Natural killer cell (primary cell): ENCODE results near the gene RFESD. TPM values are rescaled to one million over a fixed set of nuclear protein-coding genes. Genes with fewer than 3 reads are reported as not detected.

ENCODE experiments used
- ATAC-seq, 3 donors: fragments of 150-1000 bp in 2 of 3; fragments of 200-7000 bp in 1 of 3; cut with Tn5 transposase; 1 replicate in 1 of 3; 2 replicates in 2 of 3; pipeline ENCODE4 v1.10.0; 2021; ENCODE audit warnings: mild to moderate bottlenecking in 2 of 3, moderate library complexity in 2 of 3
- DNase-seq, 2 donors: peaks; one replicate each; pipeline versions ENCODE4 v3.0.0 to v3.0.0-alpha.2; 2013 to 2021; ENCODE audit warnings: mixed read lengths in 1 of 2
- H3K27ac ChIP-seq: one replicate; pipeline ENCODE4 v1.5.1; 2013; ENCODE audit warnings: mild to moderate bottlenecking, low read length
- H3K27me3 ChIP-seq: one replicate; pipeline ENCODE4 v1.6.1; 2013; ENCODE audit warnings: low read length; ENCODE audit not compliant: control insufficient read depth, insufficient read depth
- H3K36me3 ChIP-seq: one replicate; pipeline ENCODE4 v1.6.1; 2013; ENCODE audit warnings: low read length; ENCODE audit not compliant: control insufficient read depth, insufficient read depth
- H3K4me1 ChIP-seq: one replicate; pipeline ENCODE4 v1.6.1; 2013; ENCODE audit warnings: low read length; ENCODE audit not compliant: control insufficient read depth, insufficient read depth
- H3K4me3 ChIP-seq: one replicate; pipeline ENCODE4 v1.5.1; 2013; ENCODE audit warnings: low read length
- H3K9me3 ChIP-seq: one replicate; pipeline ENCODE4 v1.6.1; 2013; ENCODE audit warnings: low read length; ENCODE audit not compliant: control insufficient read depth, insufficient read depth
- H3K27ac Mint-ChIP-seq, 2 donors: one replicate each; pipeline ENCODE4 v1.8.0; 2022; ENCODE audit warnings: mild to moderate bottlenecking in 2 of 2, mixed read lengths in 2 of 2, moderate library complexity in 1 of 2
- H3K27me3 Mint-ChIP-seq, 2 donors: one replicate each; pipeline ENCODE4 v1.8.0; 2022; ENCODE audit warnings: low read depth in 2 of 2, mixed read lengths in 2 of 2
- H3K36me3 Mint-ChIP-seq: one replicate; pipeline ENCODE4 v1.8.0; 2022; ENCODE audit warnings: mixed read lengths
- H3K4me1 Mint-ChIP-seq, 2 donors: one replicate each; pipeline ENCODE4 v1.8.0; 2022; ENCODE audit warnings: mixed read lengths in 2 of 2
- H3K4me3 Mint-ChIP-seq: one replicate; pipeline ENCODE4 v1.8.0; 2022; ENCODE audit warnings: mild to moderate bottlenecking, moderate library complexity, mixed read lengths
- H3K9me3 Mint-ChIP-seq, 2 donors: one replicate each; pipeline ENCODE4 v1.8.0; 2022; ENCODE audit warnings: mixed read lengths in 2 of 2
- WGBS: methylation state at CpG from one replicate; pipeline ENCODE4 v1.1.7; 2013; ENCODE audit warnings: missing lambda C conversion rate; ENCODE audit not compliant: insufficient coverage; 5-methylcytosine and 5-hydroxymethylcytosine counted together
- intact Hi-C: fragments of 100-400 bp; cut with micrococcal nuclease; formaldehyde crosslinking; loops from one replicate; pipeline ENCODE4 v1.14.2; 2022
- total RNA-seq, 4 donors: library from RNA; stranded (reverse); fragments of 120-200 nt in 1 of 4; gene quantifications; one replicate each; pipeline versions ENCODE4 v1.2.3 to v1.2.4, GENCODE V29; 2013 to 2022
- TF ChIP-seq, protein P1 (sequence below): fragments of 200-600 bp; IDR thresholded peaks from one replicate; pipeline ENCODE4 v1.8.0; 2022; ENCODE audit warnings: antibody characterized with exemption

The RFESD gene
- total RNA-seq, 3 donors from 2014 or later (not counting 1 experiment from before 2014, with no cell fraction given), result 0.96 to 1.5 (median 1.4) TPM

GRCh38 chr5:95611396-95611795 is 35.2 kb upstream of the RFESD start:
- Histone ChIP-seq H3K27me3 (no peaks in the 10 kb centered on the region), H3K27ac (no peak overlapping the region), H3K36me3 (no peaks in the 10 kb centered on the region), H3K4me3 (no peak overlapping the region), H3K9me3 (no peaks in the 10 kb centered on the region), H3K4me1 (no peaks in the 10 kb centered on the region)
- Mint-ChIP-seq H3K27me3 (no peaks in the 10 kb centered on the region), H3K4me3 (no peak overlapping the region), H3K36me3 (peaks cover 11% of the 10 kb centered on the region), H3K9me3 (peaks cover 2 to 6% of the 10 kb centered on the region in 2 donors), H3K27ac (no peak overlapping the region), H3K4me1 (no peaks in the 10 kb centered on the region)
- 100% methylated on average over 1 of the region's 3 CpGs for WGBS
- DNase-seq (no peak), ATAC-seq (no peak)
- intact Hi-C loops, result no loop called here
- TF ChIP-seq, protein P1, sequence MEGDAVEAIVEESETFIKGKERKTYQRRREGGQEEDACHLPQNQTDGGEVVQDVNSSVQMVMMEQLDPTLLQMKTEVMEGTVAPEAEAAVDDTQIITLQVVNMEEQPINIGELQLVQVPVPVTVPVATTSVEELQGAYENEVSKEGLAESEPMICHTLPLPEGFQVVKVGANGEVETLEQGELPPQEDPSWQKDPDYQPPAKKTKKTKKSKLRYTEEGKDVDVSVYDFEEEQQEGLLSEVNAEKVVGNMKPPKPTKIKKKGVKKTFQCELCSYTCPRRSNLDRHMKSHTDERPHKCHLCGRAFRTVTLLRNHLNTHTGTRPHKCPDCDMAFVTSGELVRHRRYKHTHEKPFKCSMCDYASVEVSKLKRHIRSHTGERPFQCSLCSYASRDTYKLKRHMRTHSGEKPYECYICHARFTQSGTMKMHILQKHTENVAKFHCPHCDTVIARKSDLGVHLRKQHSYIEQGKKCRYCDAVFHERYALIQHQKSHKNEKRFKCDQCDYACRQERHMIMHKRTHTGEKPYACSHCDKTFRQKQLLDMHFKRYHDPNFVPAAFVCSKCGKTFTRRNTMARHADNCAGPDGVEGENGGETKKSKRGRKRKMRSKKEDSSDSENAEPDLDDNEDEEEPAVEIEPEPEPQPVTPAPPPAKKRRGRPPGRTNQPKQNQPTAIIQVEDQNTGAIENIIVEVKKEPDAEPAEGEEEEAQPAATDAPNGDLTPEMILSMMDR, result no peak

- Mint-ChIP-seq H3K27me3 (no peaks in the 10 kb centered on the region), H3K4me1 (peaks cover under 1 to 4% of the 10 kb centered on the region in 2 donors), H3K4me3 (no peak overlapping the region), H3K36me3 (peaks cover 11% of the 10 kb centered on the region), H3K9me3 (peaks cover 2 to 6% of the 10 kb centered on the region in 2 donors), H3K27ac (no peak overlapping the region)
- no peaks in the 10 kb centered on the region for H3K36me3 ChIP-seq
- H3K27me3 ChIP-seq, result no peaks in the 10 kb centered on the region
- H3K9me3 ChIP-seq, result no peaks in the 10 kb centered on the region
- H3K4me3 ChIP-seq, result no peak overlapping the region
- TF ChIP-seq, protein P1, result no peak
- H3K27ac ChIP-seq, result no peak overlapping the region
- 100% methylated on average over 1 of the region's 1 CpG for WGBS
- ATAC-seq, result no peak
- DNase-seq, result no peak
- intact Hi-C loops, result no loop called here
- no peaks in the 10 kb centered on the region for H3K4me1 ChIP-seq
Measured at GRCh38 chr5:95613514-95613913, 33.1 kb upstream of the RFESD start.

GRCh38 chr5:95615164-95615467 is 31.5 kb upstream of the RFESD start:
- H3K27ac Mint-ChIP-seq, result no peak overlapping the region
- H3K4me3 Mint-ChIP-seq, result no peak overlapping the region
- no peak for DNase-seq

GRCh38 chr5:95617057-95617456 is 29.5 kb upstream of the RFESD start:
- H3K27ac ChIP-seq, result no peak overlapping the region
- ATAC-seq (no peak), DNase-seq (no peak)
- H3K27me3 ChIP-seq, result no peaks in the 10 kb centered on the region
- WGBS, result 89% methylated on average over 5 of the region's 5 CpGs
- peaks cover 17% of the 10 kb centered on the region for H3K4me1 ChIP-seq
- no peak overlapping the region for H3K27ac Mint-ChIP-seq
- H3K4me3 Mint-ChIP-seq, result no peak overlapping the region
- intact Hi-C loops, result no loop called here
- peaks cover 2 to 6% of the 10 kb centered on the region in 2 donors for H3K9me3 Mint-ChIP-seq
- no peaks in the 10 kb centered on the region for H3K9me3 ChIP-seq
- peaks cover 11% of the 10 kb centered on the region for H3K36me3 Mint-ChIP-seq
- TF ChIP-seq, protein P1, result no peak
- H3K4me1 Mint-ChIP-seq, result peaks cover 26 to 30% of the 10 kb centered on the region in 2 donors
- H3K27me3 Mint-ChIP-seq, result no peaks in the 10 kb centered on the region
- no peak overlapping the region for H3K4me3 ChIP-seq
- no peaks in the 10 kb centered on the region for H3K36me3 ChIP-seq

More at GRCh38 chr5:95615164-95615467, 31.5 kb upstream of the RFESD start:
- Histone ChIP-seq H3K36me3 (no peaks in the 10 kb centered on the region), H3K4me1 (peaks cover 8% of the 10 kb centered on the region), H3K27ac (no peak overlapping the region), H3K4me3 (no peak overlapping the region), H3K27me3 (no peaks in the 10 kb centered on the region), H3K9me3 (no peaks in the 10 kb centered on the region)
- peaks cover 17 to 20% of the 10 kb centered on the region in 2 donors for H3K4me1 Mint-ChIP-seq
- ATAC-seq, result no peak
- WGBS, result no CpG with 5 or more reads among the region's 1 CpG
- H3K9me3 Mint-ChIP-seq, result peaks cover 2 to 6% of the 10 kb centered on the region in 2 donors
- peaks cover 11% of the 10 kb centered on the region for H3K36me3 Mint-ChIP-seq
- H3K27me3 Mint-ChIP-seq, result no peaks in the 10 kb centered on the region
- intact Hi-C loops, result no loop called here
- TF ChIP-seq, protein P1, result no peak
